ENCODE data around the gene DARS2. TPM values are rescaled to one million over a fixed set of nuclear protein-coding genes. Genes with fewer than 3 reads are reported as not detected.
A peak's percentile ranks its signal among the peaks of the same experiment; 100 is the strongest.

The DARS2 gene
- total RNA-seq, 4 donors from 2014 or later = 4.3 to 8.9 (median 8.2) TPM

- peaks cover 0 to 31% of the 10 kb centered on the region in 2 donors for H3K36me3 ChIP-seq
- intact Hi-C loops (cut with DNase I; ENCODE audit: low total_unique reads) = no loop called here
These were observed 27.6 kb downstream of the DARS2 start for GRCh38 chr1:173852105-173852504.

GRCh38 chr1:173853074-173853473 is 28.6 kb downstream of the DARS2 start:
- peak overlapping the region; percentile 11 to 51 (median 34) for H3K27ac ChIP-seq
- peak; percentile 39 to 60 for ATAC-seq
- no peaks in the 10 kb centered on the region for H3K27me3 ChIP-seq
- DNase-seq = no peak
- no peaks in the 10 kb centered on the region for H3K4me1 ChIP-seq
- intact Hi-C loops (cut with DNase I; ENCODE audit: low total_unique reads) = no loop called here
- in situ Hi-C loops (cut with MboI; ENCODE audit: low sequenced_read_pairs in 4 of 4) = loop anchor here in 1 of 4 donors (25.0 kb wide), 1 partner anchor 1134 kb away; the partner anchor contains the start of gene CACYBP
- TF ChIP-seq POLR2A (IDR thresholded peaks at IDR 0.05) (no peak), CTCF (IDR thresholded peaks at IDR 0.05 in 4 of 5, conservative IDR thresholded peaks at IDR 0.05 in 1 of 5) (no peak)
- no peaks in the 10 kb centered on the region for H3K9me3 ChIP-seq
- peaks cover 0 to 41% of the 10 kb centered on the region in 2 donors for H3K36me3 ChIP-seq
- no peak overlapping the region for H3K4me3 ChIP-seq

More at GRCh38 chr1:173852105-173852504, 27.6 kb downstream of the DARS2 start:
- ATAC-seq (no peak), DNase-seq (no peak)
- Histone ChIP-seq H3K27me3 (no peaks in the 10 kb centered on the region), H3K4me1 (no peaks in the 10 kb centered on the region), H3K4me3 (no peak overlapping the region), H3K9me3 (no peaks in the 10 kb centered on the region), H3K27ac (peak overlapping the region in 2 of 4 donors; percentile 18 to 38)
- in situ Hi-C loops (cut with MboI; ENCODE audit: low sequenced_read_pairs in 4 of 4) = loop anchor here in 1 of 4 donors (25.0 kb wide), 1 partner anchor 1135 kb away; the partner anchor contains the start of gene CACYBP
- TF ChIP-seq CTCF (IDR thresholded peaks at IDR 0.05 in 4 of 5, conservative IDR thresholded peaks at IDR 0.05 in 1 of 5) (no peak), POLR2A (IDR thresholded peaks at IDR 0.05) (no peak)

GRCh38 chr1:173856014-173856413 is 31.5 kb downstream of the DARS2 start:
- Histone ChIP-seq H3K27me3 (no peaks in the 10 kb centered on the region), H3K36me3 (peaks cover 0 to 64% of the 10 kb centered on the region in 2 donors), H3K27ac (no peak overlapping the region), H3K4me3 (no peak overlapping the region), H3K9me3 (no peaks in the 10 kb centered on the region), H3K4me1 (no peaks in the 10 kb centered on the region)
- intact Hi-C loops (cut with DNase I; ENCODE audit: low total_unique reads) (no loop called here), in situ Hi-C loops (cut with MboI; ENCODE audit: low sequenced_read_pairs in 4 of 4) (loop anchor here in 1 of 4 donors (25.0 kb wide), 1 partner anchor 1131 kb away; the partner anchor contains the start of gene CACYBP)
- no peak for DNase-seq
- TF ChIP-seq POLR2A (IDR thresholded peaks at IDR 0.05) (no peak), CTCF (IDR thresholded peaks at IDR 0.05 in 4 of 5, conservative IDR thresholded peaks at IDR 0.05 in 1 of 5) (no peak)
- no peak for ATAC-seq

- Histone ChIP-seq H3K27me3 (no peaks in the 10 kb centered on the region), H3K9me3 (no peaks in the 10 kb centered on the region), H3K27ac (no peak overlapping the region), H3K36me3 (peaks cover 0 to 67% of the 10 kb centered on the region in 2 donors), H3K4me1 (no peaks in the 10 kb centered on the region), H3K4me3 (no peak overlapping the region)
- intact Hi-C loops (cut with DNase I; ENCODE audit: low total_unique reads) (no loop called here), in situ Hi-C loops (cut with MboI; ENCODE audit: low sequenced_read_pairs in 4 of 4) (loop anchor here in 1 of 4 donors (25.0 kb wide), 1 partner anchor 1130 kb away; the partner anchor contains the start of gene CACYBP)
- TF ChIP-seq CTCF (IDR thresholded peaks at IDR 0.05 in 4 of 5, conservative IDR thresholded peaks at IDR 0.05 in 1 of 5) = no peak
- no peak for TF ChIP-seq POLR2A (IDR thresholded peaks at IDR 0.05)
- DNase-seq (no peak), ATAC-seq (no peak)
These were observed 32.4 kb downstream of the DARS2 start for GRCh38 chr1:173856903-173857302.
